Erythroblast (primary cell): ENCODE measurements around the gene MYLIP.

ENCODE experiments used
- GATA1 ChIP-seq: IDR thresholded peaks from 2 replicates; pipeline ENCODE4 v1.6.1; 2011; ENCODE audit warnings: low read depth, mild to moderate bottlenecking, control low read depth, low read length, moderate library complexity
- POLR2A ChIP-seq: IDR thresholded peaks from 2 replicates; pipeline ENCODE4 v1.6.1; 2011; ENCODE audit warnings: mild to moderate bottlenecking, low read length

GRCh38 chr6:16086965-16087364 is 41.9 kb upstream of the MYLIP start:
- TF ChIP-seq POLR2A, result no peak
- no peak for TF ChIP-seq GATA1
